ENCODE measurements around the gene ALDH16A1. TPM values are rescaled to one million over a fixed set of nuclear protein-coding genes. Genes with fewer than 3 reads are reported as not detected.

The ALDH16A1 gene
- total and polyA plus RNA-seq, 10 of the 15 experiments (the other 5 are each of a cell fraction or from before 2014, with no cell fraction given), result 1.7 to 49.3 (median 18.1) TPM

DNA sequence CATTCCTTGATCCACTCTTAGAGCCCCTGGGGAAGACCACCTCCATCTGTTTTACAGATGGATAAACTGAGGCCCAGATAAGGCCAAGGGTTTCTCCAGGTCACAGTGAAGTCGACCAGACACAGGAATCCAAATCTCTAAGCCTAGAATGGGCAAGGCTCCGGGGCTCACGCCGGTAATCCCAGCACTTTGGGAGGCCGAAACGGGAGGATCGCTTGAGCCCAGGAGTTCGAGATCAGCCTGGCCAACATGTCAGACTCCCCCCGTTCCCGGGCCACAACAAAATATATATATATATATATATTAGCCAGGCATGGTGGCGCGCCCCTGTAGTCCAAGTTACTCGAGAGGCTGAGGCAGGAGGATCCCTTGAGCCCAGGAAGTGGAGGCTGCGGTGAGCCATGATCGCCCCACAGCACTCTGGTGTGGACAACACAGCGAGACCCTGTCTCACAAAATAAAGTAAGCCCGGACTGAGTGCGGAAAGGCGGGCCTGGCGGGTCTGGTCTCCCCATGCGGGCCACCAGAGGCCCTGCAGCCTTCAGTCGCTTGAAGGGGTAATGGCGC is 33.8 kb downstream of the ALDH16A1 start:
- Histone ChIP-seq H3K4me3 (no peak overlapping the region), H3K36me3 (ENCODE audit: control insufficient read depth in 2 of 2, insufficient read depth in 2 of 2, low read length in 1 of 2) (peaks cover 21 to 29% of the 10 kb centered on the region in 2 experiments), H3K4me1 (ENCODE audit: control insufficient read depth, insufficient read depth, low read length) (peaks cover 16% of the 10 kb centered on the region), H3K27ac (ENCODE audit: control insufficient read depth, insufficient read depth) (peak overlapping the region; percentile 46; the same call in 1 of the 2 replicates), H4K20me1 (ENCODE audit: control insufficient read depth, insufficient read depth) (peaks cover 13% of the 10 kb centered on the region), H2AFZ (ENCODE audit: control insufficient read depth, low read depth, low read length) (peak overlapping the region; percentile 87), H3K79me2 (ENCODE audit: control insufficient read depth, insufficient read depth, low read length) (peaks cover 41% of the 10 kb centered on the region), H3K4me2 (ENCODE audit: control insufficient read depth, insufficient read depth) (peak overlapping the region; percentile 79), H3K9ac (ENCODE audit: control insufficient read depth, insufficient read depth, low read length) (no peak overlapping the region), H3K9me3 (replicated peaks; ENCODE audit: control insufficient read depth, insufficient read depth, low read length) (no peaks in the 10 kb centered on the region), H3K27me3 (replicated peaks in 1 of 2; ENCODE audit: control insufficient read depth in 2 of 2, insufficient read depth in 2 of 2, low read length in 1 of 2) (no peaks in the 10 kb centered on the region)
- WGBS (ENCODE audit: insufficient coverage, insufficient replicate concordance, low lambda C conversion rate, missing lambda C conversion rate), result 45% methylated on average over 23 of the region's 23 CpGs
- FAIRE-seq (no peak), DNase-seq (ENCODE audit: low read depth, low spot score) (no peak), ATAC-seq (no peak)
- intact Hi-C loops (cut with micrococcal nuclease; ENCODE audit: unreplicated experiment), result loop anchor here (1.0 to 5.0 kb wide), 3 partner anchors 10 to 386 kb away; partner anchors contain the start of genes PIH1D1 and RPS11
- 0 out of 2 replicates have a peak, but pooled peaks have one; percentile 36 for TF ChIP-seq TARDBP (IDR thresholded peaks at IDR 0.05; ENCODE audit: borderline replicate concordance)
- TF ChIP-seq, protein P1, sequence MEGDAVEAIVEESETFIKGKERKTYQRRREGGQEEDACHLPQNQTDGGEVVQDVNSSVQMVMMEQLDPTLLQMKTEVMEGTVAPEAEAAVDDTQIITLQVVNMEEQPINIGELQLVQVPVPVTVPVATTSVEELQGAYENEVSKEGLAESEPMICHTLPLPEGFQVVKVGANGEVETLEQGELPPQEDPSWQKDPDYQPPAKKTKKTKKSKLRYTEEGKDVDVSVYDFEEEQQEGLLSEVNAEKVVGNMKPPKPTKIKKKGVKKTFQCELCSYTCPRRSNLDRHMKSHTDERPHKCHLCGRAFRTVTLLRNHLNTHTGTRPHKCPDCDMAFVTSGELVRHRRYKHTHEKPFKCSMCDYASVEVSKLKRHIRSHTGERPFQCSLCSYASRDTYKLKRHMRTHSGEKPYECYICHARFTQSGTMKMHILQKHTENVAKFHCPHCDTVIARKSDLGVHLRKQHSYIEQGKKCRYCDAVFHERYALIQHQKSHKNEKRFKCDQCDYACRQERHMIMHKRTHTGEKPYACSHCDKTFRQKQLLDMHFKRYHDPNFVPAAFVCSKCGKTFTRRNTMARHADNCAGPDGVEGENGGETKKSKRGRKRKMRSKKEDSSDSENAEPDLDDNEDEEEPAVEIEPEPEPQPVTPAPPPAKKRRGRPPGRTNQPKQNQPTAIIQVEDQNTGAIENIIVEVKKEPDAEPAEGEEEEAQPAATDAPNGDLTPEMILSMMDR (IDR thresholded peaks at IDR 0.05 in 2 of 3, conservative IDR thresholded peaks at IDR 0.05 in 1 of 3; ENCODE audit: control insufficient read depth in 2 of 3, extremely low read depth in 1 of 3, insufficient read depth in 1 of 3, low read depth in 3 of 3, low read length in 3 of 3), result 0 out of 6 replicates have a peak, but pooled peaks of 1 of the 3 experiments have one; percentile 6
- TF ChIP-seq, protein P2, sequence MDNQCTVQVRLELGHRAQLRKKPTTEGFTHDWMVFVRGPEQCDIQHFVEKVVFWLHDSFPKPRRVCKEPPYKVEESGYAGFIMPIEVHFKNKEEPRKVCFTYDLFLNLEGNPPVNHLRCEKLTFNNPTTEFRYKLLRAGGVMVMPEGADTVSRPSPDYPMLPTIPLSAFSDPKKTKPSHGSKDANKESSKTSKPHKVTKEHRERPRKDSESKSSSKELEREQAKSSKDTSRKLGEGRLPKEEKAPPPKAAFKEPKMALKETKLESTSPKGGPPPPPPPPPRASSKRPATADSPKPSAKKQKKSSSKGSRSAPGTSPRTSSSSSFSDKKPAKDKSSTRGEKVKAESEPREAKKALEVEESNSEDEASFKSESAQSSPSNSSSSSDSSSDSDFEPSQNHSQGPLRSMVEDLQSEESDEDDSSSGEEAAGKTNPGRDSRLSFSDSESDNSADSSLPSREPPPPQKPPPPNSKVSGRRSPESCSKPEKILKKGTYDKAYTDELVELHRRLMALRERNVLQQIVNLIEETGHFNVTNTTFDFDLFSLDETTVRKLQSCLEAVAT (IDR thresholded peaks at IDR 0.05), result peak; percentile 80
- no peak for TF ChIP-seq CHD4 (IDR thresholded peaks at IDR 0.05)
- CTCF ChIA-PET, result interaction anchor here (1.0 to 1.3 kb wide), 3 partner anchors 16 to 60 kb away, joined by 3 to 6 read pairs (median 4); no protein-coding TSS in a partner anchor
- SMC1A ChIA-PET (ENCODE audit: uncharacterized antibody, unreplicated experiment), result interaction anchor here (1.3 kb wide), 1 partner anchor 16 kb away, joined by 5 read pairs; no protein-coding TSS in a partner anchor
- BruUV-seq (replicated peaks), result TSS peak; percentile 62
- POLR2A ChIA-PET, result interaction anchor here (1.4 to 2.7 kb wide), 3 partner anchors 9 to 16 kb away, joined by 3 to 11 read pairs (median 5); partner anchors contain the start of gene RPS11
- in situ Hi-C loops (cut with MboI), result no loop called here
- RAD21 ChIA-PET (ENCODE audit: unreplicated experiment), result interaction anchor here (0.9 to 1.6 kb wide), 3 partner anchors 13 to 60 kb away, joined by 3 to 5 read pairs (median 3); partner anchors contain the start of gene FLT3LG

Data from GM12878 (cell line).